Measurements from ENCODE around the gene DHRS3. TPM values are rescaled to one million over a fixed set of nuclear protein-coding genes. Genes with fewer than 3 reads are reported as not detected.
A peak's percentile ranks its signal among the peaks of the same experiment; 100 is the strongest.

Gene DHRS3
- total and polyA plus RNA-seq, 2 of the 13 experiments (the other 11 are each of a cell fraction or from before 2014, with no cell fraction given) = 48.5 to 90.5 TPM

GRCh38 chr1:12600880-12601633, 17.0 kb downstream of the DHRS3 start (continued):
- TF ChIP-seq, protein P1, sequence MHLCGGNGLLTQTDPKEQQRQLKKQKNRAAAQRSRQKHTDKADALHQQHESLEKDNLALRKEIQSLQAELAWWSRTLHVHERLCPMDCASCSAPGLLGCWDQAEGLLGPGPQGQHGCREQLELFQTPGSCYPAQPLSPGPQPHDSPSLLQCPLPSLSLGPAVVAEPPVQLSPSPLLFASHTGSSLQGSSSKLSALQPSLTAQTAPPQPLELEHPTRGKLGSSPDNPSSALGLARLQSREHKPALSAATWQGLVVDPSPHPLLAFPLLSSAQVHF (CRISPR knock-in tag; IDR thresholded peaks at IDR 0.05) = no peak
- TF ChIP-seq XRCC5 (optimal IDR thresholded peaks at IDR 0.05; ENCODE audit: low read length) = peak; percentile 20
- no peak for TF ChIP-seq FOXK1 (CRISPR knock-in tag; IDR thresholded peaks at IDR 0.05; ENCODE audit: borderline replicate concordance, low read depth)
- no peak for TF ChIP-seq RFXAP (CRISPR knock-in tag; IDR thresholded peaks at IDR 0.05; ENCODE audit: borderline replicate concordance)
- no peak for TF ChIP-seq ZKSCAN1 (IDR thresholded peaks at IDR 0.05; ENCODE audit: low read length)
- TF ChIP-seq MEF2D (CRISPR knock-in tag; IDR thresholded peaks at IDR 0.05) = no peak
- TF ChIP-seq CBFB (CRISPR knock-in tag; IDR thresholded peaks at IDR 0.05) = no peak
- 0 out of 2 replicates have a peak, but pooled peaks have one; percentile 19 for TF ChIP-seq HNF4A (CRISPR knock-in tag; IDR thresholded peaks at IDR 0.05)
- TF ChIP-seq GATAD2A (CRISPR knock-in tag; IDR thresholded peaks at IDR 0.05) = 0 out of 2 replicates have a peak, but pooled peaks have one; percentile 10
- TF ChIP-seq, protein P2, sequence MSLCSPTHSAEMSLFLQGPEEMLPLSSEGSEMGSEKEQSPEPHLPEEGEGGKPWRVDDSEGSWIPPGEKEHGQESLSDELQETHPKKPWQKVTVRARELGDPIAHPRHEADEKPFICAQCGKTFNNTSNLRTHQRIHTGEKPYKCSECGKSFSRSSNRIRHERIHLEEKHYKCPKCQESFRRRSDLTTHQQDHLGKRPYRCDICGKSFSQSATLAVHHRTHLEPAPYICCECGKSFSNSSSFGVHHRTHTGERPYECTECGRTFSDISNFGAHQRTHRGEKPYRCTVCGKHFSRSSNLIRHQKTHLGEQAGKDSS (CRISPR knock-in tag; IDR thresholded peaks at IDR 0.05; ENCODE audit: borderline replicate concordance, low read depth) = 0 out of 2 replicates have a peak, but pooled peaks have one; percentile 39
- TF ChIP-seq POGK (CRISPR knock-in tag; conservative IDR thresholded peaks at IDR 0.05) = no peak
- peak; percentile 79 for TF ChIP-seq CTCF (CRISPR knock-in tag; IDR thresholded peaks at IDR 0.05)
- TF ChIP-seq ZNF556 (CRISPR knock-in tag; IDR thresholded peaks at IDR 0.05; ENCODE audit: borderline replicate concordance) = no peak
- no peak for TF ChIP-seq ARNTL (CRISPR knock-in tag; IDR thresholded peaks at IDR 0.05)
- TF ChIP-seq NCOA1 (CRISPR knock-in tag; IDR thresholded peaks at IDR 0.05) = no peak
- TF ChIP-seq ZNF777 (CRISPR knock-in tag; IDR thresholded peaks at IDR 0.05) = no peak
- TF ChIP-seq ZNF510 (CRISPR knock-in tag; IDR thresholded peaks at IDR 0.05; ENCODE audit: low read depth) = no peak
- TF ChIP-seq ZNF350 (CRISPR knock-in tag; IDR thresholded peaks at IDR 0.05; ENCODE audit: borderline replicate concordance, low read depth) = no peak
- TF ChIP-seq DMAP1 (CRISPR knock-in tag; IDR thresholded peaks at IDR 0.05) = no peak
- TF ChIP-seq, protein P3, sequence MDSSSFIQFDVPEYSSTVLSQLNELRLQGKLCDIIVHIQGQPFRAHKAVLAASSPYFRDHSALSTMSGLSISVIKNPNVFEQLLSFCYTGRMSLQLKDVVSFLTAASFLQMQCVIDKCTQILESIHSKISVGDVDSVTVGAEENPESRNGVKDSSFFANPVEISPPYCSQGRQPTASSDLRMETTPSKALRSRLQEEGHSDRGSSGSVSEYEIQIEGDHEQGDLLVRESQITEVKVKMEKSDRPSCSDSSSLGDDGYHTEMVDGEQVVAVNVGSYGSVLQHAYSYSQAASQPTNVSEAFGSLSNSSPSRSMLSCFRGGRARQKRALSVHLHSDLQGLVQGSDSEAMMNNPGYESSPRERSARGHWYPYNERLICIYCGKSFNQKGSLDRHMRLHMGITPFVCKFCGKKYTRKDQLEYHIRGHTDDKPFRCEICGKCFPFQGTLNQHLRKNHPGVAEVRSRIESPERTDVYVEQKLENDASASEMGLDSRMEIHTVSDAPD (CRISPR knock-in tag; IDR thresholded peaks at IDR 0.05) = no peak
- no peak for TF ChIP-seq NRL (CRISPR knock-in tag; IDR thresholded peaks at IDR 0.05; ENCODE audit: borderline replicate concordance)
- no peak for TF ChIP-seq NR2F6 (IDR thresholded peaks at IDR 0.05)
- 0 out of 2 replicates have a peak, but pooled peaks have one; percentile 10 for TF ChIP-seq NR2F6 (CRISPR knock-in tag; IDR thresholded peaks at IDR 0.05)
- TF ChIP-seq SAP130 (CRISPR knock-in tag; IDR thresholded peaks at IDR 0.05; ENCODE audit: low read depth) = peak; percentile 38
- peak; percentile 18; the same call in 1 of the 2 replicates for TF ChIP-seq POLR2AphosphoS2 (IDR thresholded peaks at IDR 0.05; ENCODE audit: low read depth, low read length)
- peak; percentile 90 for TF ChIP-seq SMC3 (IDR thresholded peaks at IDR 0.05; ENCODE audit: low read length)
